HepG2 (cell line): ENCODE results near the gene ZNF493. TPM values are rescaled to one million over a fixed set of nuclear protein-coding genes. Genes with fewer than 3 reads are reported as not detected.

Experiments used
- ARID4A ChIP-seq: sonication (generic); formaldehyde crosslinking; IDR thresholded peaks from 2 replicates; pipeline ENCODE4 v1.5.0; 2020; ENCODE audit warnings: mild to moderate bottlenecking, missing genetic modification reagents, borderline replicate concordance
- HINFP ChIP-seq: sonication (generic); formaldehyde crosslinking; IDR thresholded peaks from 2 replicates; pipeline ENCODE4 v1.4.0; 2020; ENCODE audit warnings: low read depth, mild to moderate bottlenecking, missing genetic modification reagents
- MEIS1 ChIP-seq: sonication (generic); formaldehyde crosslinking; IDR thresholded peaks from 2 replicates; pipeline ENCODE4 v1.9.0; 2021; ENCODE audit warnings: mild to moderate bottlenecking, missing genetic modification reagents, moderate library complexity, borderline replicate concordance
- MTF2 ChIP-seq: sonication (generic); formaldehyde crosslinking; IDR thresholded peaks from 2 replicates; pipeline ENCODE4 v1.5.0; 2020; ENCODE audit warnings: missing genetic modification reagents, borderline replicate concordance
- NR2F6 ChIP-seq, 2 experiments: IDR thresholded peaks; 2 replicates each; pipeline ENCODE4 v1.6.1; 2016; ENCODE audit warnings: antibody characterized with exemption in 1 of 2, mild to moderate bottlenecking in 1 of 2
- REPIN1 ChIP-seq: sonication (generic); formaldehyde crosslinking; IDR thresholded peaks from 2 replicates; pipeline ENCODE4 v1.8.0; 2022; ENCODE audit warnings: missing genetic modification reagents, low read depth, mild to moderate bottlenecking, borderline replicate concordance
- TBX3 ChIP-seq: fragments of 450-650 bp; IDR thresholded peaks from 2 replicates; pipeline ENCODE4 v1.6.1; 2017; ENCODE audit warnings: antibody characterized with exemption, mild to moderate bottlenecking, inconsistent platforms, borderline replicate concordance
- XRCC5 ChIP-seq: fragments of 200-400 bp; formaldehyde crosslinking; optimal IDR thresholded peaks from 2 replicates; pipeline ENCODE3; 2017; ENCODE audit warnings: mild to moderate bottlenecking, low read length
- YEATS4 ChIP-seq: sonication (generic); formaldehyde crosslinking; IDR thresholded peaks from 2 replicates; pipeline ENCODE4 v1.4.0; 2020; ENCODE audit warnings: missing genetic modification reagents, borderline replicate concordance
- ZFP91 ChIP-seq: sonication (generic); formaldehyde crosslinking; IDR thresholded peaks from 2 replicates; pipeline ENCODE4 v1.9.0; 2022; ENCODE audit warnings: missing genetic modification reagents, mild to moderate bottlenecking, borderline replicate concordance
- ZFY ChIP-seq: sonication (generic); formaldehyde crosslinking; IDR thresholded peaks from 2 replicates; pipeline ENCODE4 v1.4.0; 2020; ENCODE audit warnings: missing genetic modification reagents
- ZNF232 ChIP-seq: sonication (generic); formaldehyde crosslinking; IDR thresholded peaks from 2 replicates; pipeline ENCODE4 v1.4.0; 2020; ENCODE audit warnings: missing genetic modification reagents, borderline replicate concordance
- ZNF275 ChIP-seq: sonication (generic); formaldehyde crosslinking; IDR thresholded peaks from 2 replicates; pipeline ENCODE4 v1.8.0; 2022; ENCODE audit warnings: missing genetic modification reagents, mild to moderate bottlenecking, inconsistent platforms, borderline replicate concordance
- ZNF333 ChIP-seq: sonication (generic); formaldehyde crosslinking; IDR thresholded peaks from 2 replicates; pipeline ENCODE4 v1.4.0; 2020; ENCODE audit warnings: mild to moderate bottlenecking, missing genetic modification reagents, borderline replicate concordance
- ZNF574 ChIP-seq: sonication (generic); formaldehyde crosslinking; IDR thresholded peaks from 2 replicates; pipeline ENCODE4 v1.4.0; 2020; ENCODE audit warnings: missing genetic modification reagents
- ZNF782 ChIP-seq: sonication (generic); formaldehyde crosslinking; IDR thresholded peaks from 2 replicates; pipeline ENCODE4 v1.4.0; 2020; ENCODE audit warnings: missing genetic modification reagents, mild to moderate bottlenecking, borderline replicate concordance
- polyA plus RNA-seq, 8 experiments: library from polyadenylated mRNA; depleted of rRNA in 3 of 8; stranded (reverse) in 7 of 8; unstranded in 1 of 8; fragments of >200 nt; fragmentation: Illumina TruSeq in 4 of 8; extraction: Trizol in 4 of 8; gene quantifications; 2 replicates each; pipeline versions ENCODE4 v1.2.1 to v1.2.3, GENCODE V29; 2011 to 2016; ENCODE audit warnings: low read depth in 4 of 8, missing spikeins in 1 of 8, mixed read lengths in 1 of 8; ENCODE audit not compliant: insufficient read depth in 1 of 8
- total RNA-seq, 5 experiments: library from RNA; depleted of rRNA; stranded (reverse); fragments of >200 nt; fragmentation: Illumina TruSeq; extraction: Trizol; gene quantifications; 2 replicates each; pipeline ENCODE4 v1.2.3, GENCODE V29; 2016; ENCODE audit warnings: low read depth in 1 of 5

The ZNF493 gene
- total and polyA plus RNA-seq, 2 of the 13 experiments (the other 11 are each of a cell fraction or from before 2014, with no cell fraction given), result 6.8 to 9.0 TPM

GRCh38 chr19:21396893-21397572 is at the start of gene ZNF493 (continued):
- TF ChIP-seq HINFP (CRISPR knock-in tag) (no peak), XRCC5 (peak; percentile 10), ZNF275 (CRISPR knock-in tag) (no peak), ZFY (peak; percentile 87), YEATS4 (CRISPR knock-in tag) (peak; percentile 30; the same call in 1 of the 2 replicates), TBX3 (no peak), ZNF232 (CRISPR knock-in tag) (no peak), MTF2 (CRISPR knock-in tag) (no peak), MEIS1 (CRISPR knock-in tag) (0 out of 2 replicates have a peak, but pooled peaks have one; percentile 43), ZFP91 (peak; percentile 28; the same call in 1 of the 2 replicates), ZNF574 (CRISPR knock-in tag) (peak; percentile 29; the same call in 1 of the 2 replicates), NR2F6 (IDR thresholded peaks at IDR 0.05) (no peak), NR2F6 (CRISPR knock-in tag; IDR thresholded peaks at IDR 0.05) (no peak), ZNF782 (CRISPR knock-in tag) (peak; percentile 93; the same call in 1 of the 2 replicates), REPIN1 (CRISPR knock-in tag) (no peak), ZNF333 (CRISPR knock-in tag) (no peak), ARID4A (peak; percentile 91)
